PC-3 (cell line): ENCODE data around the gene KAZN.

ENCODE experiments used
- EZH2phosphoT487 ChIP-seq: fragments of 300-600 bp; sonication (generic); IDR thresholded peaks from 2 replicates; pipeline ENCODE4 v1.6.1; 2018; ENCODE audit warnings: mild to moderate bottlenecking, antibody characterized with exemption, low read length, borderline replicate concordance
- TF ChIP-seq, protein P1 (sequence below): fragments of 300-600 bp; sonication (generic); conservative IDR thresholded peaks from 2 replicates; pipeline ENCODE4 v1.5.1; 2017; ENCODE audit warnings: antibody characterized with exemption, low read depth, mild to moderate bottlenecking, low read length

DNA sequence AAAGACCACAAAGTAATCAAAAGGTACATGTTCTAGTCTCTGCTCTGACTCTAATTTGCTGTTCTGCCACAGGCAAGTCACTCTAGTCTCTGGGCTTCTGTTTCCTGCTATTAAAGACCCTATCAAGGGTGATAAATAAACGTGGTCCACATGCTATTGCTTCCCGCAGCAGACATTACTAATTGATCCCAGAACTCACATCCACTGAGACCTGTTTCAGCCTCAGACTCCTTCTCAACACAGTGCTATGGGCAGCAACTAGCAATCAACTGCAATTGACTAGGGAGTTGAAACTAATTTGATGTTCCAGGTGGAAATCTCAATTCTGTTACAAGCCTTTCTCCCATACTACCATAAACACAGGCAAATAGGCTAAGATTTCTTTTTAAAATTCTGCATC lies 150.5 kb downstream of the KAZN start:
- TF ChIP-seq, protein P1, sequence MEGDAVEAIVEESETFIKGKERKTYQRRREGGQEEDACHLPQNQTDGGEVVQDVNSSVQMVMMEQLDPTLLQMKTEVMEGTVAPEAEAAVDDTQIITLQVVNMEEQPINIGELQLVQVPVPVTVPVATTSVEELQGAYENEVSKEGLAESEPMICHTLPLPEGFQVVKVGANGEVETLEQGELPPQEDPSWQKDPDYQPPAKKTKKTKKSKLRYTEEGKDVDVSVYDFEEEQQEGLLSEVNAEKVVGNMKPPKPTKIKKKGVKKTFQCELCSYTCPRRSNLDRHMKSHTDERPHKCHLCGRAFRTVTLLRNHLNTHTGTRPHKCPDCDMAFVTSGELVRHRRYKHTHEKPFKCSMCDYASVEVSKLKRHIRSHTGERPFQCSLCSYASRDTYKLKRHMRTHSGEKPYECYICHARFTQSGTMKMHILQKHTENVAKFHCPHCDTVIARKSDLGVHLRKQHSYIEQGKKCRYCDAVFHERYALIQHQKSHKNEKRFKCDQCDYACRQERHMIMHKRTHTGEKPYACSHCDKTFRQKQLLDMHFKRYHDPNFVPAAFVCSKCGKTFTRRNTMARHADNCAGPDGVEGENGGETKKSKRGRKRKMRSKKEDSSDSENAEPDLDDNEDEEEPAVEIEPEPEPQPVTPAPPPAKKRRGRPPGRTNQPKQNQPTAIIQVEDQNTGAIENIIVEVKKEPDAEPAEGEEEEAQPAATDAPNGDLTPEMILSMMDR = no peak
- TF ChIP-seq EZH2phosphoT487 = no peak
